ENCODE results near the gene ARHGEF11.

ARHGEF11 gene

DNA sequence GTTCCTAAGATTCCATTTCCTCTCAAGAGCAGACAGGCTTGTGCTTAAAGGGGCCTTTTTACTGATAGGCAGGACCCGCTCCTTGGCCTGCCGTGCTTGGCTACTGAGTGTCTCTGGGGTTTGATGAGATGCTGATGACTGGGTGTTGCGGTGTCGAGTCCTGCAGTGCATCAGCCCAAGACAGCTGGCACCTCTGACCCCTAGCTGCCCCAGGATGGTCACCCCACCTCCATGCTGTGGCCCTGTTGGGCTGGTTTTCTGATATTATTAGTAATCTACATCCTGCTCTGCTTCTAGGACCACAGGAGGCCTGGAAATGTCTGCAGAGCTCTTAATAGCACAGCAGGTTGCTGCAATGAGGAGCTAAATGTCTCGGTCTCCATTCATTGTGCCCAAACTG, 96.4 kb downstream of the ARHGEF11 start:
- no peak for DNase-seq (ENCODE audit: low read depth)

DNA sequence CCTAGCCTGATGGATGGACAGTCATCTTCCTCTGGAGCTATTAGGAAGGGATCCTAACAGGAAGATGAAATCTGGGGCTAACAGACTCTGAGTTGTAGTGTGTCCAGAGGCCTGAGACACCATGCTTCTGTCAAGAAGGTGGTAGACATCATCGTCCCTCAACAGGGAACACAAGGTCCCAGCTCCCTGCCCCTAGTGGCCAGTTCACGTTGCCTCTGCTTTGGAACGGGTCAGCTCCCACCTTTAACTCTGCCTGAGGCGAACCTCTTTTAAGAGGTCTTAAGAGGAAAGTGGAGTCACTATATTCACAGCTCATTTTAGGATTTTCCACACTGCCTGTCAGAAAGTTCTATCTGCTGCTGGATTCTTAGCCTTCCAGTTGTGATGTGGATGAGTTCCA, 96.8 kb downstream of the ARHGEF11 start:
- no peak for DNase-seq (ENCODE audit: low read depth)

GRCh38 chr1:156947818-156948525, 97.6 kb downstream of the ARHGEF11 start:
- DNase-seq (ENCODE audit: low read depth) = no peak

DNA sequence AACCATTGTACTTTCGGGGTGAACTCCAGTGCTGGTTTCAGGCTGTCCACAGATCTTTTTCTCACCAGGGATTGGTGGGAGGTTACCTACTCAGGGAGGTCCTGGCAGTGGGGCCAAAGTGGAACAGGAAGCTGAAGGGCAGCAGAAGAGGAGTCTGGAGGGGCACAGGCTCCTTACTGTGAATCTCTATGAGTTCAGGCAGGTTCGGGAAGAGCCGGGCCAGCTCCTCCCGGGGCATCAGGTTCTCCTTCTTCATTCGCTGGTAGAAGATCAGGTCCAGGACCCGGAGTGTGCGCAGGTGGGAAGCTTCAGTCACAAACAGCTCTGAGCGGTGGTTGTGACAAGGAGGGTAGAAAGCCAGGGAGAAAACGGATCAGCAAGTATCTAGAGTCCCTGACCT, 98.4 kb downstream of the ARHGEF11 start:
- no peak for DNase-seq (ENCODE audit: low read depth)

DNA sequence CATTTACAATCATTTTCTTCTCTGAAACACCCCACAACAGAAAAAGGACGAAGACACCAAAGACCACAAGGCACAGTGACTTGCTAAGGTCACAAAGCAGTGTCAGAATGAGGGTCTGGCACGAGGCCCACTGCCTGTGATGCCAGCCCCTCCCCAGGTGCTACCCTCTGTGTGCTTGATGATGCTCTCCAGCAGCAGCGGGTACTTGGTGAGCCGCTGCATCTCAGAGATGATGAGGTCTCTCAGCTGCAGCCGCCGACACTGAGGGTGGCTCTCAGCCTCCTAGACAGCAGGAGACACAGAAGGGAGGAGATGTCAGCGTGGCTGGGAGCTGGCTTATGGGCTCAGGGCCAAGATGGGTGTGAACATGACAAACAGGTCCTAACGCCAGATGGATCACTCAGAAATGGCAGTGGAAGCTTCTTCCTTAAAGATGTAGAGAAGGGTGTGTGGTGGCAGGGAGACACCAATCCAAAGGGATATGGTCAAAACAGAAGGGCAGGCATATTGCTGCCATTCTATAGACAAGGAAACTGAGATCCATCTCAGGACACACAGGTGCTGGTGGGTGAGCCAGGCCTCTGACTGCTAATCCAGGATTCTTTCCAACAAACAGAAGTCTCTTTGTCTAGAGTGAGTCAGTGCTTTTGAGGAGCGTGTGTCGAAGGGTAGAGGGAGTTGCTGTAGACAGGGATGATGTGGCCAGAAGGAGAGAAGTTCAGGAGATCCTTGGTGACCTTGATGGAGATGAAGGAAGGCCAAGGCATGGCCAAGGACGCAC, 99.5 kb downstream of the ARHGEF11 start:
- no peak for DNase-seq (ENCODE audit: low read depth)

- no peak for DNase-seq (ENCODE audit: low read depth)
Observed at GRCh38 chr1:156944848-156945247, 100.7 kb downstream of the ARHGEF11 start.

DNA sequence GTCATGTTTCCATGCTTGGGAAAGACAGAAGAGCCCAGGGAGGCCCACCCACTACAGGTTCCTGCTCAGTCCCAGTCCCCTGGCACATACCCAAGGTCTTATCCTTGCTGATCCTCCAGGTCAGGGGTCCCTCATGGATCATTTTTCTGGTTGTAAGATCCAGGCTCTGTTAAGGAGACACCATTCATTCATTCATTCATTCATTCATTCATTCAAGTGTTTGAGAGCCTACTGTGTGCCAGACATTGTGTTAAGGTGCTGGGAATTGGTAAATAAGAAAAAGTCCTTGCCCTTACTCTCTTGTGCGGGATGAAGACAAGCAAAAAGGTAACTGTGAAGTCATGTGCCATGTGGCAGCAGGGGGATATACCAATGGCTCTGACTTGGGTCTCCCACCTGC, 101.3 kb downstream of the ARHGEF11 start:
- DNase-seq (ENCODE audit: low read depth) = no peak

GRCh38 chr1:156943756-156944155, 101.8 kb downstream of the ARHGEF11 start:
- no peak for DNase-seq (ENCODE audit: low read depth)

DNA sequence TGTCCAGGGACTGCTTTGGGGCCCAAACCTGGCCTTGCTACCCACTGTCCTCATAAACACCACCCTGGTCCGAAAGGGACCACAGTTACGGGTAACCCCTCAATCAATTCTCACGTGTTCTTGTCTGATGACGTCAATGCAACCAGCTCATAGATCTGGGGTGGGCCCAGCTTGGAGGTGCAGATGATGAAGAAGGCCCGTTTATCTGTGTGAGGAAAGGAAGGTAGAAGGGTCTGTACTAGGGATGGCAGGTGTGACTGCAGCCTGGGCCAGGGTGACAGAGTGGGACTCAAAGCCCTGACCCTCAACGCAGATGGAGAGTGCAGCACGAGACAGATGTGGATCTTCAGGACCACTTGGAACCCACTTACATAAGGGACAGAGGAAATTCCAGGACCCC, 103.0 kb downstream of the ARHGEF11 start:
- no peak for DNase-seq (ENCODE audit: low read depth)

- DNase-seq (ENCODE audit: low read depth) = no peak
Observed at GRCh38 chr1:156942176-156942575, 103.4 kb downstream of the ARHGEF11 start.

- no peak for DNase-seq (ENCODE audit: low read depth)
Observed at GRCh38 chr1:156941675-156942074, 103.9 kb downstream of the ARHGEF11 start.

- DNase-seq (ENCODE audit: low read depth) = no peak
Observed at GRCh38 chr1:156939786-156940334, 105.7 kb downstream of the ARHGEF11 start.

GRCh38 chr1:156938813-156939212, 106.7 kb downstream of the ARHGEF11 start:
- DNase-seq (ENCODE audit: low read depth) = no peak

DNA sequence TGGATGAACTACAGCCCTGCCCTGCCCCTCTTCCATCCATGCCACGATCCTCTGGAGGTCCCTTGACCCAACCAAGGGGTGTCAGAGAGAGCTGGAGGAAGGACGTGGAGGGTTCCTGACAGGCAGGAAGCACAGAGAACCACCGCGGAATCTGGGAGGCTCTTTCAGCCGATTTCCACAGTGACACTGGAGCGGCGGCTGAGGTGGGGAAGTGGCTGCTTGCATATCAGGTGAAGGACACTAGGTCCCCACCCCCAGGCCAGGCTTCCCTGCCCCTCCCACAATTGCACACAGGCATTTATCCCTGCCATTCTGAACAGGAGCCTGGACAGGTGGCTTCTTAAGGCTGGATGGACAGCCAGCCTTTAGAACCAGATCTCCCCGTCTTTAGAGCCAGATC, 107.7 kb downstream of the ARHGEF11 start:
- DNase-seq (ENCODE audit: low read depth) = no peak

- no peak for DNase-seq (ENCODE audit: low read depth)
Observed at GRCh38 chr1:156936721-156937220, 108.8 kb downstream of the ARHGEF11 start.

DNA sequence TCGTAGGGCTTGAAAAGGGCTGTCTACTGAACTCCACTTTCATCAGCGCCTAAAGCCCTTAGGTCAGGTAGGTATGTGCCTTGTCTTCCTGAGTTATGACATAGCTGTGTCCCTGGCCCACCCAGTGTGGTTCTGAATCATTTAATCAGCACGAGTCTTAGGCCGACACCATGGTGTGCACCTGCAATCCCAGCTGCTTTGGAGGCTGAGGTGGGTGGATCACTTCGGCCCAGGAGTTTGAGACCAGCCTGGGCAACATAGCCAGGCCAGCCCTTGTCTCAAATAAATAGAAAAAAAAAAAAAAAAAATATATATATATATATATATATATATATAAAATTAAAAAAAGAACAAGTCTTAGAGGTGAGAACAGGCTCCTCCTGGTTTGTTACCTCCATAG, 109.4 kb downstream of the ARHGEF11 start:
- no peak for DNase-seq (ENCODE audit: low read depth)

- no peak for DNase-seq (ENCODE audit: low read depth)
Observed at GRCh38 chr1:156935505-156936128, 109.9 kb downstream of the ARHGEF11 start.

DNA sequence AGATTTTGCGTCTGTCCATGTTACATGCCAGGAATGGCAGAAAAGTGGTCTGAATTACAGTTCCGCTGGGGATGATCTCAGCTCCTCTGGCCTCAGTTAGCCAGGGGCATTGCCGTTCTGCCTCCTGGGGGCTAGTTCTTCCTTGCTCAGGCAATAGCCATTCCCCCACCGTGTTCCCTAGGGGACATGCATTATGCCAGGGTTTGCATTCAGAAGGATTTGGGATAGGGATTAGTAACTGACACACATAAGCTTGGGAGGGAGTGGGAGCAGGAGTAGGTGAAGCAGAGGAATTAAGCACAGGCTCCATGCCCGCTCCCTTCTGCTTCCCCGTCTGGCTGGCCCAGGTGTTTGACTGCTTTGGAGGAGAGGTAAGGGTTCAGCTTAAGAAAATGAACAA, 112.4 kb downstream of the ARHGEF11 start:
- no peak for DNase-seq (ENCODE audit: low read depth)

DNA sequence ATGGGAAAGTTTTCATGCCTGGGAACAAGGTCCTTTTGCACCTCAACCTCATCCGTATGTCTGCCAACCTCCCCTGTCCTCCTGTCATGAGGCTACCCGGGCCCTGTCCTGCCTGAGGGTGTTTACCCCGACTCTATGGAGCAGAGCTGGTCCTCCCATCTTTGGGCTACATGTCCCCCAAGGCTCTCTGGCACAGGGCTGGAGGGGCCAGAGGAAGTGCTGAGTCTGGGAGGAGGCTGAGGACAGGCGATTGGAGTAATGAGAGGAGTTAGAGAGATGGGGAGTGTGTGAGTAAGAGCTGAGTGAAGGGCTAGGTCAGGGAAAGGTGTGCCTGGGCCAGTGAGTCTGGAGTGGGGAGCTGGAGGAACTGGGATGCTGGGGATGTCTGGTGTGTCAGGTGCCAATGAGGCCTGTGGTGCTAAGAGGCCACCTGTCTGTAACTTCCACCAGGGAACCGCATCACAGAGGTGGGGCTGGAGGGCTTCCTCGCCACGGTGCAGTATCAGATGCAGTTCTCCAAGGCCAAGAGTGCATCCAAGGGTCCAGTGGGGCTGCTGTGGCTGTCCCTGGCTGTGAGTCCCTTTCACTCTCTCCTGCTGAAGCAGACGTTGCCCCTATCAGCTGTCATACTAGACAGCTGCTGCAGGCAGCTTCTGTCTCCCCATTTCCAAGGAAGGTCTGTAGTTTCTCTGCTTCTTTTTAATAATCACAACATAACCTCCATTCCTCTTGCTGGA, 113.4 kb downstream of the ARHGEF11 start:
- DNase-seq (ENCODE audit: low read depth) = no peak

- no peak for DNase-seq (ENCODE audit: low read depth)
Observed at GRCh38 chr1:156931211-156931952, 114.2 kb downstream of the ARHGEF11 start.

- no peak for DNase-seq (ENCODE audit: low read depth)
Observed at GRCh38 chr1:156930483-156930882, 115.1 kb downstream of the ARHGEF11 start.
